Esophagus muscularis mucosa (tissue), 4 donors: ENCODE measurements around the gene TAMALIN. TPM values are rescaled to one million over a fixed set of nuclear protein-coding genes. Genes with fewer than 3 reads are reported as not detected.

Experiments used
- DNase-seq: peaks from one replicate; pipeline ENCODE4 v3.0.0-alpha.2; 2017; ENCODE audit errors: extremely low spot score
- H3K27ac ChIP-seq, 4 donors: fragments of 200-600 bp; sonication (generic); replicated peaks in 1 of 4; 1 replicate in 3 of 4; 2 replicates in 1 of 4; pipeline ENCODE4 v1.5.1; 2016 to 2019; ENCODE audit warnings: mild to moderate bottlenecking in 1 of 4
- H3K27me3 ChIP-seq, 4 donors: fragments of 200-600 bp; sonication (generic); one replicate each; pipeline versions ENCODE4 v1.5.1 to v1.6.0; 2016 to 2019
- H3K36me3 ChIP-seq, 4 donors: fragments of 200-600 bp; sonication (generic); one replicate each; pipeline ENCODE4 v1.5.1; 2016 to 2019
- H3K4me1 ChIP-seq, 4 donors: fragments of 200-600 bp; sonication (generic); one replicate each; pipeline ENCODE4 v1.5.1; 2016 to 2019
- H3K4me3 ChIP-seq, 4 donors: fragments of 200-600 bp; sonication (generic); 1 replicate in 2 of 4; 2 replicates in 2 of 4; pipeline ENCODE4 v1.5.1; 2016 to 2019; ENCODE audit warnings: mild to moderate bottlenecking in 4 of 4, moderate library complexity in 1 of 4
- H3K9me3 ChIP-seq, 4 donors: fragments of 200-600 bp; sonication (generic); 1 replicate in 3 of 4; 2 replicates in 1 of 4; pipeline ENCODE4 v1.5.1; 2016 to 2019
- EP300 ChIP-seq: sonication (generic); formaldehyde crosslinking; IDR thresholded peaks from one replicate; pipeline ENCODE4 v1.6.1; 2017; ENCODE audit warnings: antibody characterized with exemption
- POLR2A ChIP-seq: fragments of 450-650 bp; IDR thresholded peaks from one replicate; pipeline ENCODE4 v1.6.1; 2017; ENCODE audit warnings: antibody characterized with exemption, moderate library complexity, mild to moderate bottlenecking, low read depth
- POLR2AphosphoS5 ChIP-seq, 2 donors: sonication (generic); formaldehyde crosslinking; IDR thresholded peaks; one replicate each; pipeline ENCODE4 v1.6.1; 2017; ENCODE audit warnings: antibody characterized with exemption in 2 of 2
- WGBS: methylation state at CpG from one replicate; pipeline ENCODE4 v1.1.5; 2018; 5-methylcytosine and 5-hydroxymethylcytosine counted together
- intact Hi-C: fragments of 100-400 bp; cut with DNase I; formaldehyde crosslinking; loops from one replicate; pipeline ENCODE4 v1.15.1; 2023
- total RNA-seq, 4 donors: library from RNA; depleted of rRNA; stranded (reverse); fragments of >200 nt; gene quantifications; one replicate each; pipeline versions ENCODE4 v1.1.0 to v1.2.1, GENCODE V29; 2016
- TF ChIP-seq, protein P1 (sequence below), 3 experiments: fragments of 200-600 bp in 2 of 3; fragments of 450-650 bp in 1 of 3; sonication (generic) in 2 of 3; IDR thresholded peaks; one replicate each; pipeline ENCODE4 v1.5.1; 2017 to 2019; ENCODE audit warnings: antibody characterized with exemption in 3 of 3, mild to moderate bottlenecking in 2 of 3, moderate library complexity in 1 of 3

The TAMALIN gene
- total RNA-seq, 4 donors from 2014 or later: 13.3 to 26.9 (median 18.3) TPM

DNA sequence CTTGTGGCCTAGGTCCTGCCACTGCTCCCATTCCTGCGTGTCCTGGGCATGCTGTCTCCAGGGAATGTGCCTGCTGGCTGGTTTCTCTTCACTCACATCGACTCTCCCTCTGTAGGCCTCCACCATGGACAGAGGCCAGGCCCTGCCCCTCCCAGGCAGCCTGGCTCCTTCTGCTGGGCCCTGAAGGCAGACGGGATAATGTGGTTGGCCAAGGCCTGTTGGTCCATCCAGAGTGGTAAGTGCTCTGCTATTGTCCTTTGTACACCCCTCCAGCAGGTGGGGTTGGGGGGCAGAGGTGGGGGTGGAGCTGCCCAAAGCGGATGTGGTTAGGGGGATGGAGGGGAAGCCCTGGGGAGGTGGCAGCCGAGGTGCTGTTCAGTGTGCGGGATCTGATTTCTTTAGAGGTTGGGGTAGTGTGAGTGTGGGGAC is 35.0 kb downstream of the TAMALIN start:
- no peaks in the 10 kb centered on the region for H3K27me3 ChIP-seq
- no peak for DNase-seq
- intact Hi-C loops: no loop called here
- WGBS: 53% methylated on average over 6 of the region's 6 CpGs
- peak overlapping the region; percentile 91 to 100 (median 97) for H3K27ac ChIP-seq
- H3K4me1 ChIP-seq: peaks cover 75 to 82% (median 77%) of the 10 kb centered on the region in 4 donors
- H3K9me3 ChIP-seq: no peaks in the 10 kb centered on the region
- H3K36me3 ChIP-seq: peaks cover 0 to 22% (median 0%) of the 10 kb centered on the region in 4 donors
- H3K4me3 ChIP-seq: no peak overlapping the region
- TF ChIP-seq POLR2A: no peak
- TF ChIP-seq, protein P1, sequence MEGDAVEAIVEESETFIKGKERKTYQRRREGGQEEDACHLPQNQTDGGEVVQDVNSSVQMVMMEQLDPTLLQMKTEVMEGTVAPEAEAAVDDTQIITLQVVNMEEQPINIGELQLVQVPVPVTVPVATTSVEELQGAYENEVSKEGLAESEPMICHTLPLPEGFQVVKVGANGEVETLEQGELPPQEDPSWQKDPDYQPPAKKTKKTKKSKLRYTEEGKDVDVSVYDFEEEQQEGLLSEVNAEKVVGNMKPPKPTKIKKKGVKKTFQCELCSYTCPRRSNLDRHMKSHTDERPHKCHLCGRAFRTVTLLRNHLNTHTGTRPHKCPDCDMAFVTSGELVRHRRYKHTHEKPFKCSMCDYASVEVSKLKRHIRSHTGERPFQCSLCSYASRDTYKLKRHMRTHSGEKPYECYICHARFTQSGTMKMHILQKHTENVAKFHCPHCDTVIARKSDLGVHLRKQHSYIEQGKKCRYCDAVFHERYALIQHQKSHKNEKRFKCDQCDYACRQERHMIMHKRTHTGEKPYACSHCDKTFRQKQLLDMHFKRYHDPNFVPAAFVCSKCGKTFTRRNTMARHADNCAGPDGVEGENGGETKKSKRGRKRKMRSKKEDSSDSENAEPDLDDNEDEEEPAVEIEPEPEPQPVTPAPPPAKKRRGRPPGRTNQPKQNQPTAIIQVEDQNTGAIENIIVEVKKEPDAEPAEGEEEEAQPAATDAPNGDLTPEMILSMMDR (IDR thresholded peaks at IDR 0.05): no peak
- TF ChIP-seq POLR2AphosphoS5 (IDR thresholded peaks at IDR 0.05): peak; percentile 48

DNA sequence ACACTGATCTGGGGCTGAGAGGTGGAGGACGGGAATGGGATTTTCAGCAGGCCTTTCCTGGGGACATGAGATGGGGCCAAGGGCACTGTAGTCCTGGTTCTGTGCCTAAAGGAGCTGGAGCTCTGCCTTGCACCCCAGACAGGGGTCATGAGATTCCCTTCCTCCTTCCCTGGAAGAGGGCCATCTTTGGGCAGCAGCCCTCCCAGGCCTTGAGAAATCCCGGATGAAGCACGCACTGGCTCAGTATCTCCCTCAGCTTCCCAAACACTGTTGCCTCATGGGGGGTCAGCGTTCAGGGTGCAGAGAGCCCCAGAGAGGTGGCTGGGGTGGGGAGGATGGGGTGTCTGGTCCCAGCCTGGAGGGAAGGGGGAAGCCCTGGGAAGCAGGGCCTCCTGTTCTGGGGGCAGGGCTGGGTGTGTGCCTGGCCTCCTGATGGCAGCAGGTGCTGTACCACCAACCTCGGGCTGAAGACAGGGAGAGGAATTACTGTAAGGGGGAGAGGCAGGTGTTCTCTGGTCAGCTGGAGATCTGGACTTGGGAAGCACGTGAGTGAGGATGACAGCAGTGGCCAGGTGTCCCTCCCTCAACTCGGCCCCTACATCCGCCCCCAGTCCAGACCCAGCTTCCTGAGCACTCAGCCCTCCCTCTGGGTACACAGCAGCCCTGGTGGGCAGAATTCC is 36.1 kb downstream of the TAMALIN start:
- Histone ChIP-seq H3K36me3 (peaks cover 0 to 30% (median 0%) of the 10 kb centered on the region in 4 donors), H3K4me1 (peaks cover 67 to 89% (median 77%) of the 10 kb centered on the region in 4 donors), H3K9me3 (no peaks in the 10 kb centered on the region), H3K27ac (peak overlapping the region; percentile 91 to 100 (median 97)), H3K4me3 (no peak overlapping the region), H3K27me3 (no peaks in the 10 kb centered on the region)
- WGBS: 83% methylated on average over 7 of the region's 8 CpGs
- intact Hi-C loops: no loop called here
- TF ChIP-seq, protein P1 (IDR thresholded peaks at IDR 0.05): no peak
- no peak for TF ChIP-seq POLR2AphosphoS5 (IDR thresholded peaks at IDR 0.05)
- no peak for TF ChIP-seq EP300
- no peak for TF ChIP-seq POLR2A
- no peak for DNase-seq

DNA sequence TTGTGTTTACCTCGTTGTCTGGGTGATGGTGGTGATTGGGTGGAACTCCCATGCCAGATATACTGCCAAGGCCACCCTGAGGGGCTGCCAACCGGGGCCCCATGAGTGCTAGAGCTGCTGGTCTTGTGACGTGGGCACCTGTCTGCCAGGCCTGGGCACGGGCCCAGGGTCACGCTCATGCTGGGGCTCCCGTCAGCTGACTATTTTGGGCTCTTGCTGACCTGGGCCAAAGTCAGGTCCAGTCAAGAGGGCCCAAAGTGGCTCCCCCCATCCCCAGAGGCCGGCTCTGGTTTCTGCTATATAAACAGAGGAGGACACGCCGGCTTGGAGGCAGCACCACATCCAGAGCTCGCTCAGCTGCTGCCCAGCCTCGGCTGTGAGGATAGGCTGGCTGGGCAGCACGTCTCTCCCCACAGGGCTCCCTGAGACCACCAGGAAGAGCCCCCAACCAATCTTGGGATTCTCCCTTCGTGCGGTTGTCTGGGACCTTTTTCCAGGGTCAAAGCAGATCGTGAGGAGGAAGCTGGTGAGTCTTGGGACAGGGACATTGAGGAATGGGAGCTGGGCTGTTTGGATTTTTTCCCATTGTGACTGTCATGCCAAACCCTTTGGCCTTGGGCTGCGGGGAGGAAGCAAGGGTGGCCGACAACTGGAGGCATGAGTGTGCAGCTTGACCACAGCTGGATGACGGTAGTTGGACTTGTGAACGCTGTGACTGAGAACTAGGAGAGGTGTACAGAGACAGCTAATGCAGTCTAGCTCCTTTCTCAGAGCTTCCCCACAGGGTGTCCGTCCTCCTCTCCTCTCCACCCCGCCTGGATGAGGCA is 36.9 kb downstream of the TAMALIN start:
- peak overlapping the region; percentile 91 to 100 (median 97) for H3K27ac ChIP-seq
- H3K9me3 ChIP-seq: no peaks in the 10 kb centered on the region
- intact Hi-C loops: no loop called here
- peaks cover 59 to 86% (median 69%) of the 10 kb centered on the region in 4 donors for H3K4me1 ChIP-seq
- H3K4me3 ChIP-seq: peak overlapping the region; percentile 1 to 22 (median 13)
- TF ChIP-seq POLR2AphosphoS5 (IDR thresholded peaks at IDR 0.05) (peak; percentile 22 to 65), POLR2A (no peak)
- TF ChIP-seq, protein P1 (IDR thresholded peaks at IDR 0.05): no peak
- peaks cover 0 to 30% (median 0%) of the 10 kb centered on the region in 4 donors for H3K36me3 ChIP-seq
- no peaks in the 10 kb centered on the region for H3K27me3 ChIP-seq
- 58% methylated on average over 20 of the region's 21 CpGs for WGBS
- DNase-seq: no peak

DNA sequence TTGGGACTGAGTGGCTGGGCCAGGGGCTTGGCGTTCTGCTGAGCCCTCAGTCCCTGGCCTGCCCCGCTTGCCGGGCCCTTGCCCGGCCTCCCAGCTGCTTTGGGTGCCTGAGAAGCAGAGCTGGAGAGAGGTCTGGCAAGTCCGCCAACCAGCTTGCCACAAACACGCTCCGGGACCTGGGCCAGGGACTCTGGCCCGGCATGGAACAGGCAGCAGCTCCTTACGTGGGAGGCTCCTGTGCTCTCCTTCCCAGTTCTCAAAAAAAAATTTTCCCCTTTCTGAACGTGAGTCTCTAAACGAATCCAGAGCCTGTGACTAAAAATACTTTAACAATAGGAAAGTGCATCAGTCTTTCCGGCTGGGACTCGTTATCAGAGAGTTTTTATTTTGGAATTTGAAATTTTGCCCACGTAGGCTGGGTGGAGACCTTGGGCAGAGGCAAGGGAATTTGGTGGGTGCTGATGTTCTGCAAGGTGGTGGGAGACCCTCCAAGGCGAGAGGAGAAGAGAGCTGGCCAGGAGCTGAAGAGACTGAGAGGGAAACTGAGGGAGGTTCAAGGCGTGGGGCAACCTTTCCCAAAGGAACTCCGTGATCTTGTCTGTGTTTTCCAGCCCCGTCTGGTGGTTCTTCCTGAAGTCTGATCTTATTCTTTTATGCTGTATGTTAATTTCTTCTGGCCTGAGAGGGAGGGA is 37.7 kb downstream of the TAMALIN start:
- Histone ChIP-seq H3K27me3 (no peaks in the 10 kb centered on the region), H3K4me3 (peak overlapping the region; percentile 1 to 22 (median 13)), H3K4me1 (peaks cover 56 to 92% (median 64%) of the 10 kb centered on the region in 4 donors), H3K27ac (peak overlapping the region; percentile 91 to 100 (median 97)), H3K36me3 (peaks cover 0 to 30% (median 0%) of the 10 kb centered on the region in 4 donors), H3K9me3 (no peaks in the 10 kb centered on the region)
- WGBS: 38% methylated on average over 9 of the region's 18 CpGs
- TF ChIP-seq EP300: no peak
- peak; percentile 84 to 93 for TF ChIP-seq POLR2AphosphoS5 (IDR thresholded peaks at IDR 0.05)
- no peak for DNase-seq
- intact Hi-C loops: no loop called here
